HCT116 (cell line): ENCODE results near the gene ZNF280C.

Experiments used
- CEBPB ChIP-seq: IDR thresholded peaks from 2 replicates; pipeline ENCODE4 v1.6.1; 2012; ENCODE audit warnings: low read depth
- EZH2 ChIP-seq: fragments of 200-600 bp; sonication (generic); IDR thresholded peaks from 2 replicates; pipeline ENCODE4 v1.6.1; 2017; ENCODE audit warnings: antibody characterized with exemption, mixed run types
- EZH2phosphoT487 ChIP-seq: fragments of 200-600 bp; IDR thresholded peaks from 2 replicates; pipeline ENCODE4 v1.6.1; 2018; ENCODE audit warnings: antibody characterized with exemption, borderline replicate concordance
- POLR2A ChIP-seq: IDR thresholded peaks from 2 replicates; pipeline ENCODE4 v1.7.0; 2011; ENCODE audit warnings: borderline replicate concordance; ENCODE audit not compliant: insufficient read depth, insufficient read length; ENCODE audit errors: extremely low read depth
- POLR2AphosphoS5 ChIP-seq: IDR thresholded peaks from 2 replicates; pipeline ENCODE4 v1.6.1; 2011; ENCODE audit warnings: mild to moderate bottlenecking, low read depth, low read length, moderate library complexity
- TCF7L2 ChIP-seq: IDR thresholded peaks from 2 replicates; pipeline ENCODE4 v1.7.0; 2011; ENCODE audit warnings: borderline replicate concordance, inconsistent platforms; ENCODE audit not compliant: insufficient read depth, insufficient read length; ENCODE audit errors: extremely low read depth
- TF ChIP-seq, protein P1 (sequence below), 3 experiments: fragments of 200-600 bp in 1 of 3; sonication (generic) in 1 of 3; IDR thresholded peaks in 2 of 3; conservative IDR thresholded peaks in 1 of 3; 2 replicates each; pipeline ENCODE4 v1.5.1; 2012 to 2017; ENCODE audit warnings: low read depth in 2 of 3, low read length in 2 of 3, antibody characterized with exemption in 1 of 3, borderline replicate concordance in 1 of 3, control low read depth in 1 of 3, mild to moderate bottlenecking in 1 of 3, mixed read lengths in 1 of 3, mixed run types in 1 of 3, moderate library complexity in 1 of 3; ENCODE audit not compliant: insufficient read depth in 1 of 3

DNA sequence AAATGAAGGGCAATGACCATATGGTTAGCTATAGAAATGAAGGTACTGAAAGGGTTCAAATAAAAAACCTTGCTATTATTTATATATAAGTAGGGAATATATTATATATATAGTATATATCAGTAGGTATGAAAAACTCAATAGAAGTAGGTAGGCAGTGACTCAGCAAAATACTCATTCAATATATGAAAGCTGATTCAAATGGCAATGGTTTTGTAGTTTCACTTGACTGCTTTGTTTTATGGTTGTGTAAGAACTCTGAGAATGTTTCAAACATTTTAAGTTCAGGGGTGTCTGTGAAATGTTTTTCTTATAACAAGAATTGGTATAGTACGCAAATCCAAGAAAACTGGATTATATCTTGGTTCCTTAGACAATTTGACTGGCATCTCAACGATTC lies 4.1 kb downstream of the ZNF280C start:
- TF ChIP-seq, protein P1, sequence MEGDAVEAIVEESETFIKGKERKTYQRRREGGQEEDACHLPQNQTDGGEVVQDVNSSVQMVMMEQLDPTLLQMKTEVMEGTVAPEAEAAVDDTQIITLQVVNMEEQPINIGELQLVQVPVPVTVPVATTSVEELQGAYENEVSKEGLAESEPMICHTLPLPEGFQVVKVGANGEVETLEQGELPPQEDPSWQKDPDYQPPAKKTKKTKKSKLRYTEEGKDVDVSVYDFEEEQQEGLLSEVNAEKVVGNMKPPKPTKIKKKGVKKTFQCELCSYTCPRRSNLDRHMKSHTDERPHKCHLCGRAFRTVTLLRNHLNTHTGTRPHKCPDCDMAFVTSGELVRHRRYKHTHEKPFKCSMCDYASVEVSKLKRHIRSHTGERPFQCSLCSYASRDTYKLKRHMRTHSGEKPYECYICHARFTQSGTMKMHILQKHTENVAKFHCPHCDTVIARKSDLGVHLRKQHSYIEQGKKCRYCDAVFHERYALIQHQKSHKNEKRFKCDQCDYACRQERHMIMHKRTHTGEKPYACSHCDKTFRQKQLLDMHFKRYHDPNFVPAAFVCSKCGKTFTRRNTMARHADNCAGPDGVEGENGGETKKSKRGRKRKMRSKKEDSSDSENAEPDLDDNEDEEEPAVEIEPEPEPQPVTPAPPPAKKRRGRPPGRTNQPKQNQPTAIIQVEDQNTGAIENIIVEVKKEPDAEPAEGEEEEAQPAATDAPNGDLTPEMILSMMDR (IDR thresholded peaks at IDR 0.05 in 2 of 3, conservative IDR thresholded peaks at IDR 0.05 in 1 of 3; ENCODE audit: borderline replicate concordance in 1 of 3, insufficient read depth in 1 of 3, low read depth in 2 of 3, low read length in 2 of 3), result no peak
- TF ChIP-seq EZH2phosphoT487 (no peak), POLR2A (no peak), EZH2 (no peak), TCF7L2 (no peak), POLR2AphosphoS5 (no peak), CEBPB (no peak)
